ENCODE measurements around the gene NT5DC1.

Gene NT5DC1

GRCh38 chr6:116244284-116244683 is 143.6 kb downstream of the NT5DC1 start:
- no peak for DNase-seq (ENCODE audit: low read depth in 2 of 2)

DNA sequence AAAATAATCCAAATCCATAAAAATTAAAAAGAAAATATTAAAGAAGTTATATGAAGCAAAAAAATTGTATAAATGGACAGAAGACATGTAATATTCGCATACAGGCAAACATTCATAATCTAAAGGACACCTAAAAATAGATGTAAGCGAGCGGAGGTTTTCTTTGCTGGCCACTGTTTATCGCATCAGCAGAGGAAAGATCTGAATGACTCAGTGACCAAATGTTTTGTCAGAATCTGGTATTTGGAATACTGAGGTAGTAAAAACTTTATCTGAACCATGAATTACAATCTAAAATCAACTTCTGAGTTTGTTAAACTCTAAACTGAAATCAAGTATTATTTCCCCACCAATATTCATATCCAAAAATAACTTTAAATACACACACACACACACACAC is 145.4 kb downstream of the NT5DC1 start:
- DNase-seq (ENCODE audit: low read depth in 2 of 2) = no peak

GRCh38 chr6:116247285-116247684 is 146.6 kb downstream of the NT5DC1 start:
- DNase-seq (ENCODE audit: low read depth in 2 of 2) = no peak

- no peak for DNase-seq (ENCODE audit: low read depth in 2 of 2)
These were observed 147.9 kb downstream of the NT5DC1 start for GRCh38 chr6:116248577-116248976.

GRCh38 chr6:116251568-116252384 is 151.1 kb downstream of the NT5DC1 start:
- peak; percentile 82 to 84 for DNase-seq (ENCODE audit: low read depth in 2 of 2)

GRCh38 chr6:116253188-116253504 is 152.5 kb downstream of the NT5DC1 start:
- DNase-seq (ENCODE audit: low read depth in 2 of 2) = no peak

DNA sequence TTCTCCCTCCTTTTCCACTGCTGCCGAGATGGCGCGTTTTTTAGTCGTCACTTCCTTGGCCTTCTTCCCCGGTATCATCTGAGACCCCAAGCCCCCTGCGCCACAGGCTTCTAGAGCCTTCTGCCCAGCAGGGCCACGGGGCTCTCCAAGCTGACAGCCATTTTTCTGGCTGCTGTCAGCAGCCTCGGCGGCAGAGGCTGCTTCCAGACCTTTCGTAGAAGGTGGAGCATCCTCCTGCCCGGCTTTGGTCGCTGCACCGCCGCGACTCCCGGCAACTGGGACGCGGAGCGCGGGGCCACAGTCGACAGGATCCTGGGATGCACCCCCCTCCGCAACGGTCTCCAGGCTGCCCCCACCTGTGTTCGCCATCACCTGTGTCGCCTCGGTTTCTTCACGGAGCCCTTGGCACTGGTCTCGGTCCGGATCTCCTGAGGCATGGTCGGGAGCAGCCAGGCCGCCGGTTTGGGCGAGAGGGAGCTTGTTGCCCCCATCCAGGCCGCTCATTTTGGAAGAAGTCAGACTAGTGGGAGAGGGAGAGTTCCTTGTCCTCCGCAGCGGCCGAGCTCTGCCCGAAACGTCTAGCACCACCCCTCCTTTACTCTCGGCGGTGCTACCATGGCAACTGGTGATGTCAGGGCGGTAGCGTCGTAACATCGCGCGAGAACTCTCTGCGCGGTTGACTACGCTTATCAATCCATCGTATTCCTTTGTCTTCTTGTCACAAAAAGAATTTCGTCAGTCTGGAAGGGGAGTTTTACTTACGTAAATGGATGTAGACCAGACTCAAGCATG is 153.0 kb downstream of the NT5DC1 start, which contains the start of gene TSPYL4:
Gene TSPYL4 (minus strand): TSS at position 571 of the 792 bp plus-strand sequence. CDS start 67 bp downstream, at position 504.
- peak; percentile 95 to 96 for DNase-seq (ENCODE audit: low read depth in 2 of 2)

DNA sequence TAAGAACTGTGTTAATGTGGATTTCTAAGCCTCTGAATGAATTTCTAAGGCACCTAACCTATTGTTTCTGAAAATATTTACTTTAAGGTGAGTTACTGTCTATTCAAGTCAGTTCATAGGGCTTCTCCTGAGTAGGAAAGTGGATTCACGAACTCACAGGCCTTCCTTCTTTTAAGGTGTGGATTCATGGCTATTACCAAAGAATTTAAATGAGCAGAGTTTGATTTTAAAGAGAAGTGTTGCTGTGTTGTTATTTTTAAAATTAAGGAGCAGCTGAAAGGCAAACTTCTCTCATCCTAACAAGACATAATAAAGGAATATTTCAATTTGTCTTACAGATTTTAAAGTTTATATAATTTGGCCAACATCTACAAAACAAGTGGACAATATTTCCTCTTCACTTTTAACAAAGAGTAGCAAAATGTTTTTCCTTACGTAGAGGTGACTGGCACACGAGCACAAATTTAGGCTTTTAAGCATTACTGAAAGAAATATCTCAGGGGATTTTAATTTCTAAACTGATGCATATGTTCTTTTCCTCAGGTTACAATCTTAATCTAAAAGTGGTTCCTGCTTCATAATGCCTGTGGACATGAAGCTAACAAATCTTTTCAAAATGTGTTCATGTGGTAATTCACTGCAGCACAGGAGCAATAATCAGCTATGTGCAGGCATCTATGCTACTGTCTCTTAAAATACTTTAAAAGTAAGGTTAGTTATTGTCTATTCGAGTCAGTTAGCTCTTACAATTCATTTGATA is 153.8 kb downstream of the NT5DC1 start:
- no peak for DNase-seq (ENCODE audit: low read depth in 2 of 2)

- DNase-seq (ENCODE audit: low read depth in 2 of 2) = no peak
These were observed 154.7 kb downstream of the NT5DC1 start for GRCh38 chr6:116255246-116255800.

DNA sequence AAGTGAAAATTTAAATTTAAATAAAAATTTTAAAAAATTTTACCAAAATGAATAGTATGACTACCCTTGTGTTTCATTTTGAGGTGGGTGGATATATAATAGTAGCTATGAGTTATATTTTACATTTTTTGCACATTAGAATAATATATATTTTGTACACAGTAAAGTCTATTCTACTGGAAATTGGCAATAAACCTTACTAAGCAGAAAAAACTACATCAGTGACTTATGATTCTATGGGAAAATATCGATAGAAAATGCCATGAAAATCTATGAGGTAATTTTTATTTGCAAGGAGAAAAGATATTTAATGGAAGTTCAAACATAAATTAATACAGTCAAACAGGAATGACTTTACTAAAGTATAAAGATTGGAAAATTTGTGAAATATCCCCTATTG is 156.0 kb downstream of the NT5DC1 start:
- DNase-seq (ENCODE audit: low read depth in 2 of 2) = no peak

DNA sequence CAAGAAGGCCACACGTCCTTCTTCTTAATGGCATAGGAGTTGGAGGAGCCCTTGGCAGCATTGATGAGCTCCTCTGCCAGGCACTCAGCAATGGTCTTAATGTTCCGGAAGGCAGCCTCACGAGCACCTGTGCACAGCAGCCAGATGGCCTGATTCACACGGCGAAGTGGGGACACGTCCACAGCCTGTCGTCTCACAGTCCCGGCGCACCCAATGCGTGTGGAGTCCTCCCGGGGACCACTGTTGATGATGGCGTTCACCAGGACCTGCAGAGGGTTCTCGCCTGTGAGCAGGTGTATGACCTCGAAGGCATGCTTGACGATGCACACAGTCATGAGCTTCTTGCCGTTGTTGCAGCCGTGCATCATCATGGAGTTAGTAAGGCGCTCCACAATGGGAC is 157.9 kb downstream of the NT5DC1 start:
- no peak for DNase-seq (ENCODE audit: low read depth in 2 of 2)

GRCh38 chr6:116263353-116263752 is 162.7 kb downstream of the NT5DC1 start:
- DNase-seq (ENCODE audit: low read depth in 2 of 2) = no peak

DNA sequence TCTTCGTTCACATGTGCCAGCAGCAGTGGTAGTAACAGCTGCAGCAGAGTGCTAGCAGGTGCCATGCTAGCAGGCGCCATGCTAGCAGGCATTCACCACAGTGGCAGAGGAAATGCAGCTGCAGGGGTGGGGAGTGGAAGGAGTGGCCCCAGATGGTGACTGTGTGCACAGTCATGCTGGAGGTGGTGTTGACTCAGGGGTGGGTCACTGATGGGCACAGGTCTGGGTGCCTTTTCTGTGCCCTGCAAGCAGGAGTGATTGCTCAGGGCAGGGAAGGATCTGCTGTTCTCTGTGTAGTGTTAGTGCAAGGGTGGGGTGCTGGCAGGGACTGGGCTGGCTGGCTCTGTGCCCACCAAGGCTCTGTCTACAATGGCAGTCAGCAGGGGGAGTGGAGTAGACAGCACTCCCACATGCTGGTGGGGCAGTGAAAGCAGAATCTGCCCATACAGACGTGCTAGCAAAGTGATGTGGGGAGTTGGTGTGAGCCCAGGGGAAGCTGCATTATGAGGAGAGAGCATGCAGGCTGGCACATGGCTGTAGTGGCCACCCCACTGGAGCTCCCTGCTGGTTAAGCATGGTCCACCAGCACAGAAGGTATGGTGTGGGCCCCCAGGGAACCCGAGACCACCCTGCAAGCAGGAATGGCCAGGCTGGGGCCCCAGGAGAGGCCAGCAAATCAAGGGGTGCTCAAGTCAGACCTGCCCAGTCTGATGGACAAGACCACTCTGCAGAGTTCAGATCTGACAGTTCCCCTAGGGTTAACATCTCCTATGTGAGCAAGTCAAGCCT is 164.6 kb downstream of the NT5DC1 start:
- DNase-seq (ENCODE audit: low read depth in 2 of 2) = no peak

GRCh38 chr6:116266803-116267202 is 166.2 kb downstream of the NT5DC1 start:
- DNase-seq (ENCODE audit: low read depth in 2 of 2) = no peak

- DNase-seq (ENCODE audit: low read depth in 2 of 2) = no peak
These were observed 167.4 kb downstream of the NT5DC1 start for GRCh38 chr6:116267836-116268588.

- peak; percentile 85 to 86 for DNase-seq (ENCODE audit: low read depth in 2 of 2)
These were observed 168.1 kb downstream of the NT5DC1 start for GRCh38 chr6:116268589-116269293.

DNA sequence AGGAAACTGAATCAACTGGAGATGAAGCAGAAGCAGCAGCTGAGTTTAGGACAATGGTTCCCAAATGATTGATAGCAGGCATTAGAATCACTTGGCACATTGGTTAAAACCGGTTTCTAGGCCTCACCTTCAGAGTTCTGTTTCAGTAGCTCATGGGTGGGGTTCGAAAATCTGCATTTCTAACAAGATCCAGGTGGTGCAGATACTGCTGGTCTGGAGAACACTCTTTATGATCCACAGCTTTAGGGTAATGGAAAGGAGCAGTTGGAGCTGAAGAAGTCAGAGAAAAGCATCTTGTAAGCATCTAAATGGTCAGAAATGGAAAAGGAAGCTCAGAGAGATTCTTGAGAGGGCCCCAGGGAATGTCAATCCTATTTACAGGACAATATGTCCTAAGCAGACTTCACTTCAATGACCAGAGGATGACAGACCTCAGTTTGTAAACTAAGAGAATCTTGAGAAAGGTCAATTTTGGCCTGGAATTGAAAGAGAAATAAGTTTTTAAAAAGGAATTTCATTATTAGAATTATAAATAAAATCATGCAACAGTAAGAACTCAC is 170.6 kb downstream of the NT5DC1 start:
- no peak for DNase-seq (ENCODE audit: low read depth in 2 of 2)

DNA sequence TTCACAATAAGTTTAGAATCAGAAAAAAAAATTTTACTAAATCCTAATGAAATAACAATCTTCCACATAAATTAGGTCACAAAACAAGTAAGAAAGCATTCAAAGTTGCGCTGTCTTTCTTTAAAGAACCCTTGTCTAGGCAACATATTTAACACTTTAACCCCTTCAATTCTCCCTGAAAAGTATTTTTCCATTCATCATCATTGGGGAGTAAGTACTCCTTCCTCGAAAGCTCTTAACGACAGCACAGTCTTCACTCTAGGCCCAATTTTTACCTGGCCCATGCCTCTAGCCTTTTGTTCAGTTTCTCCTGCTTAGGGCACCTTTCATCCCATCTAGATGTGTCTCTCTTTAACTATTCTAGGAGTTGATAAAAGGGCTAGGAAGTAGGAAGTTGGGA is 176.5 kb downstream of the NT5DC1 start:
- no peak for DNase-seq (ENCODE audit: low read depth in 2 of 2)

- no peak for DNase-seq (ENCODE audit: low read depth in 2 of 2)
These were observed 177.8 kb downstream of the NT5DC1 start for GRCh38 chr6:116278481-116278829.

DNA sequence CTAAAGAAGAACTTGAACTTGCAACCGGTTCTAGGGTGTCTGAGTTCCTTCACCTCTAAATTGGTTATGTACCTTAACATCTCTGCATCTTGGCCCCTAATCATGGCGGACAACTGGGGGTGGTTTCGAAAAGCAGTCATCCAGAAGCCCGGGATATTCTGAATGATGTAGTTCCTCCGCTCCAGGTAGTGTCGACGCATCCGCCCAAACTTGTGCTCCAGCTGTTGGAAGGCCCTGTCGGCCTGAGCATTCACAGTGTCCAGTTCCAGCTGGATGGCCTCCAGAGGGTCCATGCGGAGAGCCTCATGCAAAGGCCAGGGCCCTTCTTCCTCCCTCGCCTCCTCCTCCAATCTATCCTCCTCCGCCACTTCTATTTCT is 178.2 kb downstream of the NT5DC1 start:
- no peak for DNase-seq (ENCODE audit: low read depth in 2 of 2)

All from fibroblast of skin of left quadriceps (primary cell).